H1 (cell line): ENCODE measurements around the gene RALGDS.

Experiments
- ATF2 ChIP-seq: IDR thresholded peaks from 2 replicates; pipeline ENCODE4 v1.6.1; 2012; ENCODE audit warnings: low read length, inconsistent platforms
- CEBPB ChIP-seq: IDR thresholded peaks from 2 replicates; pipeline ENCODE4 v1.6.1; 2012; ENCODE audit warnings: low read depth, low read length
- CHD2 ChIP-seq: IDR thresholded peaks from 2 replicates; pipeline ENCODE4 v1.6.1; 2012; ENCODE audit warnings: low read length, improper control_type of control experiment
- CTCF ChIP-seq, 3 experiments: IDR thresholded peaks; 1 replicate in 2 of 3; 2 replicates in 1 of 3; pipeline versions ENCODE4 v1.5.1 to v1.6.1; 2011; ENCODE audit warnings: low read length in 3 of 3, mild to moderate bottlenecking in 3 of 3, inconsistent platforms in 2 of 3, low read depth in 1 of 3, moderate library complexity in 1 of 3; ENCODE audit not compliant: insufficient read depth in 1 of 3; ENCODE audit errors: control extremely low read depth in 1 of 3
- RAD21 ChIP-seq, 2 experiments: IDR thresholded peaks in 1 of 2; conservative IDR thresholded peaks in 1 of 2; 2 replicates each; pipeline ENCODE4 v1.6.1; 2011; ENCODE audit warnings: low read depth in 2 of 2, low read length in 2 of 2, improper control_type of control experiment in 1 of 2, inconsistent platforms in 1 of 2, mild to moderate bottlenecking in 1 of 2, moderate library complexity in 1 of 2
- TAF1 ChIP-seq: IDR thresholded peaks from 2 replicates; pipeline ENCODE4 v1.6.1; 2011; ENCODE audit warnings: mild to moderate bottlenecking, low read depth, low read length
- TEAD4 ChIP-seq: IDR thresholded peaks from 2 replicates; pipeline ENCODE4 v1.6.1; 2012; ENCODE audit warnings: low read depth, low read length, inconsistent platforms, mixed read lengths

GRCh38 chr9:133059623-133060022, 61.4 kb downstream of the RALGDS start:
- no peak for TF ChIP-seq CTCF (IDR thresholded peaks at IDR 0.05; ENCODE audit: control extremely low read depth in 1 of 3, insufficient read depth in 1 of 3, low read depth in 1 of 3, low read length in 3 of 3)
- TF ChIP-seq TAF1, result no peak
- no peak for TF ChIP-seq TEAD4
- TF ChIP-seq ATF2, result no peak
- no peak for TF ChIP-seq CHD2
- no peak for TF ChIP-seq RAD21 (IDR thresholded peaks at IDR 0.05 in 1 of 2, conservative IDR thresholded peaks at IDR 0.05 in 1 of 2; ENCODE audit: low read depth in 2 of 2, low read length in 2 of 2)
- TF ChIP-seq CEBPB, result no peak
